Osteoblast (primary cell): ENCODE results near the gene SOX13. TPM values are rescaled to one million over a fixed set of nuclear protein-coding genes. Genes with fewer than 3 reads are reported as not detected.

Source experiments
- DNase-seq: peaks from one replicate; pipeline ENCODE4 v3.0.0; 2011; ENCODE audit warnings: low spot score, mixed read lengths; ENCODE audit not compliant: insufficient read length; ENCODE audit errors: missing footprints
- H2AFZ ChIP-seq: 2 replicates; pipeline ENCODE4 v1.6.0; 2011; ENCODE audit warnings: mild to moderate bottlenecking, low read length
- H3K27ac ChIP-seq: 2 replicates; pipeline ENCODE4 v1.5.1; 2011; ENCODE audit warnings: mild to moderate bottlenecking, low read depth, low read length, moderate library complexity
- H3K27me3 ChIP-seq: 2 replicates; pipeline ENCODE4 v1.6.0; 2012; ENCODE audit warnings: mild to moderate bottlenecking, control low read depth, inconsistent platforms, low read length, moderate library complexity; ENCODE audit not compliant: insufficient read depth
- H3K36me3 ChIP-seq: 2 replicates; pipeline ENCODE4 v1.5.1; 2011; ENCODE audit warnings: mild to moderate bottlenecking, low read length, control low read depth, moderate library complexity; ENCODE audit not compliant: insufficient read depth
- H3K4me1 ChIP-seq: 2 replicates; pipeline ENCODE4 v1.5.1; 2011; ENCODE audit warnings: mild to moderate bottlenecking, low read length, control low read depth, moderate library complexity; ENCODE audit not compliant: insufficient read depth
- H3K4me2 ChIP-seq: 2 replicates; pipeline ENCODE4 v1.6.0; 2011; ENCODE audit warnings: mild to moderate bottlenecking, low read length; ENCODE audit not compliant: insufficient read depth
- H3K4me3 ChIP-seq: fragments of 200-600 bp; sonication (generic); 3 replicates; pipeline ENCODE4 v1.5.1; 2012; ENCODE audit warnings: mild to moderate bottlenecking, low read length, inconsistent platforms; ENCODE audit not compliant: insufficient read depth
- H3K79me2 ChIP-seq: 2 replicates; pipeline ENCODE4 v1.6.0; 2012; ENCODE audit warnings: mild to moderate bottlenecking, low read length, control low read depth, inconsistent platforms; ENCODE audit not compliant: insufficient read depth
- H3K9me3 ChIP-seq: 2 replicates; pipeline ENCODE4 v1.5.1; 2011; ENCODE audit warnings: low read depth, low read length, control low read depth
- H4K20me1 ChIP-seq: 2 replicates; pipeline ENCODE4 v1.6.0; 2012; ENCODE audit warnings: mild to moderate bottlenecking, low read length, control low read depth; ENCODE audit not compliant: insufficient read depth
- CTCF ChIP-seq: IDR thresholded peaks from 2 replicates; pipeline ENCODE4 v1.5.1; 2011; ENCODE audit warnings: mild to moderate bottlenecking, low read depth, low read length, moderate library complexity; ENCODE audit errors: extremely low read depth
- total RNA-seq: library from RNA; depleted of rRNA; stranded (reverse); fragments of >200 nt; gene quantifications from 2 replicates; pipeline ENCODE4 v1.2.3, GENCODE V29; 2012

Gene SOX13
- total RNA-seq, 1 donor, result 9.0 TPM

- no peak overlapping the region for H2AFZ ChIP-seq
- H3K4me1 ChIP-seq, result no peaks in the 10 kb centered on the region
- H3K79me2 ChIP-seq, result no peaks in the 10 kb centered on the region
- DNase-seq, result no peak
- no peak overlapping the region for H3K4me2 ChIP-seq
- H3K36me3 ChIP-seq, result no peaks in the 10 kb centered on the region
- no peak overlapping the region for H3K4me3 ChIP-seq
- no peaks in the 10 kb centered on the region for H4K20me1 ChIP-seq
- H3K27me3 ChIP-seq, result no peaks in the 10 kb centered on the region
- H3K27ac ChIP-seq, result no peak overlapping the region
- no peaks in the 10 kb centered on the region for H3K9me3 ChIP-seq
- no peak for TF ChIP-seq CTCF
These were observed 21.7 kb upstream of the SOX13 start for GRCh38 chr1:204051258-204051657.

GRCh38 chr1:204051718-204052117, 21.2 kb upstream of the SOX13 start:
- no peak overlapping the region for H2AFZ ChIP-seq
- no peak for DNase-seq
- H3K36me3 ChIP-seq, result no peaks in the 10 kb centered on the region
- no peak overlapping the region for H3K4me2 ChIP-seq
- H3K27me3 ChIP-seq, result no peaks in the 10 kb centered on the region
- no peaks in the 10 kb centered on the region for H3K79me2 ChIP-seq
- H3K9me3 ChIP-seq, result no peaks in the 10 kb centered on the region
- no peaks in the 10 kb centered on the region for H4K20me1 ChIP-seq
- no peaks in the 10 kb centered on the region for H3K4me1 ChIP-seq
- no peak for TF ChIP-seq CTCF
- no peak overlapping the region for H3K4me3 ChIP-seq
- H3K27ac ChIP-seq, result no peak overlapping the region

- no peak for TF ChIP-seq CTCF
- Histone ChIP-seq H3K79me2 (no peaks in the 10 kb centered on the region), H3K4me2 (no peak overlapping the region), H4K20me1 (no peaks in the 10 kb centered on the region), H3K27me3 (no peaks in the 10 kb centered on the region), H3K4me1 (peaks cover 20% of the 10 kb centered on the region), H3K36me3 (no peaks in the 10 kb centered on the region), H3K9me3 (no peaks in the 10 kb centered on the region), H3K27ac (no peak overlapping the region), H3K4me3 (no peak overlapping the region), H2AFZ (no peak overlapping the region)
- DNase-seq, result no peak
These were observed 19.0 kb upstream of the SOX13 start for GRCh38 chr1:204053893-204054292.

- no peaks in the 10 kb centered on the region for H3K27me3 ChIP-seq
- no peak overlapping the region for H3K4me3 ChIP-seq
- H3K9me3 ChIP-seq, result no peaks in the 10 kb centered on the region
- TF ChIP-seq CTCF, result no peak
- H3K79me2 ChIP-seq, result no peaks in the 10 kb centered on the region
- H3K27ac ChIP-seq, result no peak overlapping the region
- no peak overlapping the region for H3K4me2 ChIP-seq
- H4K20me1 ChIP-seq, result no peaks in the 10 kb centered on the region
- no peaks in the 10 kb centered on the region for H3K36me3 ChIP-seq
- DNase-seq, result no peak
- no peak overlapping the region for H2AFZ ChIP-seq
- H3K4me1 ChIP-seq, result peaks cover 22% of the 10 kb centered on the region
These were observed 12.9 kb upstream of the SOX13 start for GRCh38 chr1:204059970-204060369.
